Measurements from ENCODE around the gene S100A14.
"Not testable (repeated sequence)": the region's sequence is repeated elsewhere in the genome, so short reads cannot be mapped to it uniquely, and the experiment has no call there.

S100A14 gene

DNA sequence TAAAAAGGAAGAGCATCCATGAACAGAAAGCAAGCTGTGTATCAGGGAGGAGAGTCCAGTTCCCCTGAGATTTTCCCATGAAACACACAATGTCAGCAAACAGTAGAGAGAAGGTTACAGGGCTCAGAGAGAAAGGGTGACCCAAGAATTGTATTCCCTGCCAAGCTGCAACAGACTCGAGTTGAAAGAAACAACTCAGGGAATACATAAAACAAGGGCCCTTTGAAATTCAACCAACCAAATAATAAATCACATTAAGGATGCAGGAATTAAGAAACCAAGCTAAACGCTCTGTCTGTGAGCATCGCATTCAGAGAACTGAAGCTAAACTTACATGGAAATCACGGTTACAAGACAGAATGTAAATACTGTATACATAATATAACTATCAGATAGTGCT is 23.4 kb downstream of the S100A14 start:
- Histone ChIP-seq H3K4me1 (ENCODE audit: control insufficient read depth, insufficient read depth, low read length) (no peaks in the 10 kb centered on the region), H3K27me3 (ENCODE audit: control insufficient read depth, insufficient read depth, low read length) (no peaks in the 10 kb centered on the region), H3K36me3 (ENCODE audit: control insufficient read depth, insufficient read depth, low read length) (no peaks in the 10 kb centered on the region), H3K27ac (ENCODE audit: low read depth, low read length) (no peak overlapping the region), H3K4me3 (ENCODE audit: low read length) (no peak overlapping the region), H3K9ac (ENCODE audit: low read length) (no peak overlapping the region)

DNA sequence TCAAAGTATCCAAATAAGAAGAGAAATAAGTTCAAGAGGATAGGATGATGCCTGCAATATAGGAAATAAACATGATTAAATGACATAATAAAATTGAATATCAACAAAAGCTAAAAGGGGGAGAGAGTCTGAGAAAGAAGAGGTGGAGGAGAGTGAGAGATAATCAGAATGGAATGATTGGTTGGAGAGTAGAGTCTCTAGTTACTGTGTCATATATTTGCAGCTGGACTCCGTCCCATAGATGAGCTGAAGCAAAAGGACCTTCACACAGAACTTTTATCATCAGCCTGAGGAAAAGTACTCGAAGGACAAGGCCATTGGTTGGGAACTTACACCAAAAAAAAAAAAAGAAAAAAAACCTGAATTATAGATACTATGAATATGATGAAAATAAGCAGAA is 27.6 kb downstream of the S100A14 start:
- Histone ChIP-seq H3K9ac (ENCODE audit: low read length) (no peak overlapping the region), H3K4me3 (ENCODE audit: low read length) (no peak overlapping the region), H3K4me1 (ENCODE audit: control insufficient read depth, insufficient read depth, low read length) (no peaks in the 10 kb centered on the region), H3K36me3 (ENCODE audit: control insufficient read depth, insufficient read depth, low read length) (no peaks in the 10 kb centered on the region), H3K27me3 (ENCODE audit: control insufficient read depth, insufficient read depth, low read length) (no peaks in the 10 kb centered on the region), H3K27ac (ENCODE audit: low read depth, low read length) (no peak overlapping the region)

DNA sequence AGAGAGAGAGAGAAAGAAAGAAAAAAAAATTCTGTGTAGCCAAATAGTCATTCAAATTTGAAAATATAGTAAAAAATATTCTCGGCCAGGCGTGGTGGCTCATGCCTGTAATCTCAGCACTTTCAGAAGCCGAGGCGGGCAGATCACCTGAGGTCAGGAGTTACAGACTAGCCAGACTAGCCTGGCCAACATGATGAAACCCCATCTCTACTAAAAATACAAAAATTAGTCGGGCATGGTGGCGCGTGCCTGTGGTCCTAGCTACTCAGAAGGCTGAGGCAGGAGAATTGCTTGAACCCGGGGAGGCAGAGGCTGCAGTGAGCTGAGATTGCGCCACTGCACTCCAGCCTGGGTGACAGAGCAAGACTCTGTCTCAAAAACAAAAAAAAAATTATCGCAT is 28.1 kb downstream of the S100A14 start:
- not testable (repeated sequence) for H3K9ac ChIP-seq (ENCODE audit: low read length); H3K36me3 ChIP-seq (ENCODE audit: control insufficient read depth, insufficient read depth, low read length); H3K27ac ChIP-seq (ENCODE audit: low read depth, low read length); H3K27me3 ChIP-seq (ENCODE audit: control insufficient read depth, insufficient read depth, low read length); H3K4me3 ChIP-seq (ENCODE audit: low read length); H3K4me1 ChIP-seq (ENCODE audit: control insufficient read depth, insufficient read depth, low read length)

DNA sequence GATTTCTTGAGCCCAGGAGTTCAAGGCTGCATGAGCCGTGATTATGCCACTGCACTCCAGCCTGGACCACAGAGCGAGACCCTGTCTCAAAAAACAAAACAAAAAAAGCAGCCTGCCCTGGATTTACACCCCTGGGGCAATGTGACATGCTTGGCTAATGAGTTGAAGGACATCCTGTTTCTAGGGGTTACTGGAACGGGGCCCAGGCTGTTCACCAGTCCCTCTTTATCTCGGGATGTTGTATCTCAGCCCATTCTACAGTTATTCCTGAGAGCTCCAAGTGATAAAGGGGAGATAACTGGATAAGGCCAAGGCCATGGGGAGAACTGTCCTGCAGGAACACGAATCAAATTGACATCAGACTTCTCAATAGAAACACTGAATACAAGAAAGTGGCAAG is 28.8 kb downstream of the S100A14 start:
- Histone ChIP-seq H3K4me3 (ENCODE audit: low read length) (no peak overlapping the region), H3K27ac (ENCODE audit: low read depth, low read length) (no peak overlapping the region), H3K4me1 (ENCODE audit: control insufficient read depth, insufficient read depth, low read length) (no peaks in the 10 kb centered on the region), H3K9ac (ENCODE audit: low read length) (no peak overlapping the region), H3K36me3 (ENCODE audit: control insufficient read depth, insufficient read depth, low read length) (no peaks in the 10 kb centered on the region), H3K27me3 (ENCODE audit: control insufficient read depth, insufficient read depth, low read length) (no peaks in the 10 kb centered on the region)

DNA sequence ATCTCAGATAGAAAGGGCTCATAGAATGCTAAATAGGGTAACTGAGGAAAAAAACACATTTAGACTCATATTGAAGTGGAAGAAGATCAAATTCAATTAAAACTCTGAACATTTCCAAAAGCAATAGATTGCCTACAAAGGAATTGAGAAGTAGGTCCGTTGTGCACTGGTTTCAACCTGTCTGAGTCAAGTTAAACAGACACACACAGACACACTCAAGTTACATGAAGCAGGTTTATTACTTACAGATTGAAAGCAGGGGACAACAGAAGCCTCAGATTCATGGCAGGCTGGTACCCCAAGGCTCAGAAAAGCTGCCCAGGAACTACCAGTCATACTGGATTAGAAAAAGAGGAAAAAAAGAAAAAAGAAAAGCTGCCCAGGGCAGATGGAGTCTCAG is 29.8 kb downstream of the S100A14 start:
- Histone ChIP-seq H3K4me3 (ENCODE audit: low read length) (no peak overlapping the region), H3K27ac (ENCODE audit: low read depth, low read length) (no peak overlapping the region), H3K9ac (ENCODE audit: low read length) (no peak overlapping the region), H3K27me3 (ENCODE audit: control insufficient read depth, insufficient read depth, low read length) (no peaks in the 10 kb centered on the region), H3K4me1 (ENCODE audit: control insufficient read depth, insufficient read depth, low read length) (no peaks in the 10 kb centered on the region), H3K36me3 (ENCODE audit: control insufficient read depth, insufficient read depth, low read length) (no peaks in the 10 kb centered on the region)

DNA sequence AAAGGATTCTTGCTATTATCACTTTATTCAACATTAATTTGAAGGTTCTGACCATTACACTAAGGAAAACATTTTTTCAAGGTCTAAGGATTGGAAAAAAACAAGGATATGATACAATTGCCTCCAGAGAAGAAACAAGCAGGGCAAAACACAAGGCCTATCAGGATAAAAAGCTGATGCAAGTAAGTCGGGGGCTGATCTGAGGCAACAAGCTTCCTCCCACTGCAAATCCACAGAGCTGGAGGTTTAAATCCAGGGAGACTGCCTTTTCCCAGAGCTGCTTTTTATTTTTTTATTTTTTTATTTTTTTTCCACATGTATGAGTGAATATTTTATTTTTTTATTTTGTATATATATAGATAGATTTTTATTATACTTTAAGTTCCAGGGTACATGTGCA is 31.1 kb downstream of the S100A14 start:
- Histone ChIP-seq H3K27me3 (ENCODE audit: control insufficient read depth, insufficient read depth, low read length) (no peaks in the 10 kb centered on the region), H3K36me3 (ENCODE audit: control insufficient read depth, insufficient read depth, low read length) (no peaks in the 10 kb centered on the region), H3K27ac (ENCODE audit: low read depth, low read length) (no peak overlapping the region)

DNA sequence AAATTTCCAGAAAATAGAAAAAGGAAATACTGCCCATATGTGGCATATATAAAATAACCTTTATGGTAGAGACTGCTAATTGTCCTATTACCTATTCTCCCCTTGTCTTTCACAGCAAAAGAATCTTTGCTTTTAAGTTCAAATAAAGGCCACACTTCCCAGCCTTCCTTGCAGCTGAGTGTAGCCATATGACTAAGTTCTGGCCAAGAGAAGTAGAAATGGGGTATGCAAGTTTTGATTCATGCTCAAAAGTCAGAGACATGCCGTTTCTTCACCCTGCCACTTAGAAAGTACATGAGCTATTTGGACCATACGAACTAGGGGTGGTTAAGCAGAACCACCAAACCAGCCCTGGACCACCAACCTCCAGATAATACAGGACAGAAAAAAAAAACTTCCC is 32.1 kb downstream of the S100A14 start:
- Histone ChIP-seq H3K27ac (ENCODE audit: low read depth, low read length) (no peak overlapping the region), H3K4me3 (ENCODE audit: low read length) (no peak overlapping the region), H3K9ac (ENCODE audit: low read length) (no peak overlapping the region), H3K4me1 (ENCODE audit: control insufficient read depth, insufficient read depth, low read length) (no peaks in the 10 kb centered on the region), H3K27me3 (ENCODE audit: control insufficient read depth, insufficient read depth, low read length) (no peaks in the 10 kb centered on the region), H3K36me3 (ENCODE audit: control insufficient read depth, insufficient read depth, low read length) (no peaks in the 10 kb centered on the region)

More for the DNA sequence above, 31.1 kb downstream of the S100A14 start:
- H3K9ac ChIP-seq (ENCODE audit: low read length) = no peak overlapping the region
- H3K4me3 ChIP-seq (ENCODE audit: low read length) = no peak overlapping the region
- no peaks in the 10 kb centered on the region for H3K4me1 ChIP-seq (ENCODE audit: control insufficient read depth, insufficient read depth, low read length)

DNA sequence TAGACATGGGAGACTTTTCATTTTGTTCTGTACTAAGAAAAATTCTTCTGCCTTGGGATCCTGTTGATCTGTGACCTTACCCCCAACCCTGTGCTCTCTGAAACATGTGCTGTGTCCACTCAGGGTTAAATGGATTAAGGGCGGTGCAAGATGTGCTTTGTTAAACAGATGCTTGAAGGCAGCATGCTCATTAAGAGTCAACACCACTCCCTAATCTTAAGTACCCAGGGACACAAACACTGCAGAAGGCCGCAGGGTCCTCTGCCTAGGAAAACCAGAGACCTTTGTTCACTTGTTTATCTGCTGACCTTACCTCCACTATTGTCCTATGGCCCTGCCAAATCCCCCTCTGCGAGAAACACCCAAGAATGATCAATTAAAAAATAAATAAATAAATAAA is 32.6 kb downstream of the S100A14 start:
- not testable (repeated sequence) for H3K36me3 ChIP-seq (ENCODE audit: control insufficient read depth, insufficient read depth, low read length); H3K4me3 ChIP-seq (ENCODE audit: low read length); H3K4me1 ChIP-seq (ENCODE audit: control insufficient read depth, insufficient read depth, low read length); H3K27ac ChIP-seq (ENCODE audit: low read depth, low read length); H3K27me3 ChIP-seq (ENCODE audit: control insufficient read depth, insufficient read depth, low read length); H3K9ac ChIP-seq (ENCODE audit: low read length)

DNA sequence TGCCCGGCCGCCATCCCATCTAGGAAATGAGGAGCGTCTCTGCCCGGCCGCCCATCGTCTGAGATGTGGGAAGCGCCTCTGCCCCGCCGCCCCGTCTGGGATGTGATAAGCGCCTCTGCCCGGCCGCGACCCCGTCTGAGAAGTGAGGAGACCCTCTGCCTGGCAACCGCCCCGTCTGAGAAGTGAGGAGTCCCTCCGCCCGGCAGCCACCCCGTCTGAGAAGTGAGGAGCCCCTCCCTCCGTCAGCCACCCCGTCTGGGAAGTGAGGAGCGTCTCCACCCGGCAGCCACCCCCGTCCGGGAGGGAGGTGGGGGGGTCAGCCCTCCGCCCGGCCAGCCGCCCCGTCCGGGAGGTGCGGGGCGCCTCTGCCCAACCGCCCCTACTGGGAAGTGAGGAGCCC is 33.3 kb downstream of the S100A14 start:
- not testable (repeated sequence) for H3K36me3 ChIP-seq (ENCODE audit: control insufficient read depth, insufficient read depth, low read length); H3K27ac ChIP-seq (ENCODE audit: low read depth, low read length); H3K27me3 ChIP-seq (ENCODE audit: control insufficient read depth, insufficient read depth, low read length); H3K4me1 ChIP-seq (ENCODE audit: control insufficient read depth, insufficient read depth, low read length); H3K9ac ChIP-seq (ENCODE audit: low read length); H3K4me3 ChIP-seq (ENCODE audit: low read length)

DNA sequence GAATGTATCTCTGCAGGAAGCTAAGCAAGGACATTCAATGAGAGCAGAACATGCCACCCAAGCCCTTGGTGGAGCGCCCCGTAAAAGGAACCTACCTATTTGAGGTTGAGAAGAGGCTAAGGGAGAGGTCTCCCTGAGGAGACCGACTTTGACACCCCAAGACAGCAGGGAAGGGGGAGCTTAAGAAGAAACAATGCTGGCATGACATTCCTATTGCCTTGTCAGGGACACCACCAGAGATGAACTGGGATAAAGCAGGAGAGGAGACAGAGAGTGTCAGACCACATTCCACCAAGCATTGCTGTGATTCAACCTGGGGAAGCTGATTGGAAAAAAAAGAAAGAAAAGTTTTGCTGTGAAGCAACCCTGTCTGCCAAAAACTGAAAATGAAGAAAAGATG is 37.2 kb downstream of the S100A14 start:
- Histone ChIP-seq H3K27ac (ENCODE audit: low read depth, low read length) (no peak overlapping the region), H3K36me3 (ENCODE audit: control insufficient read depth, insufficient read depth, low read length) (no peaks in the 10 kb centered on the region), H3K9ac (ENCODE audit: low read length) (no peak overlapping the region), H3K27me3 (ENCODE audit: control insufficient read depth, insufficient read depth, low read length) (no peaks in the 10 kb centered on the region), H3K4me3 (ENCODE audit: low read length) (no peak overlapping the region), H3K4me1 (ENCODE audit: control insufficient read depth, insufficient read depth, low read length) (no peaks in the 10 kb centered on the region)

DNA sequence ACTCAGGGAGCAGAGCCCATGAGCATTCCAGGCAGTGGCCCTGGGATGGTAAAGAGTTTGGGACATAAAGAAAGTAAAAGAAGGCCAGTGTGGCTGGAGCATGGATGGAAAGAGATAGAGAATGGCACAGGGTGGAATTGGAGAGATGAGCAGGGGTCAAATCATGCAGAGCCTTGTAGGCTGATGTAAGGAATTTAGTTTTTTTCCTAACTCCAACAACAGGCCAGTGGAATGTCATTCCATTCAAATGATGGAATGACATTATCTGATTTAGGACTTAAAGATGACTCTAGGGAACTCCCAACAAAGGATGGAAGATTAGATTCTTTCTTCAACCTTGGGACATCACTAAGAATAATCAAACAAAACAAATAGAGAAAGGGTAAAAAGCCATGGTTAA is 37.6 kb downstream of the S100A14 start:
- Histone ChIP-seq H3K4me1 (ENCODE audit: control insufficient read depth, insufficient read depth, low read length) (no peaks in the 10 kb centered on the region), H3K4me3 (ENCODE audit: low read length) (no peak overlapping the region), H3K27ac (ENCODE audit: low read depth, low read length) (no peak overlapping the region), H3K9ac (ENCODE audit: low read length) (no peak overlapping the region), H3K36me3 (ENCODE audit: control insufficient read depth, insufficient read depth, low read length) (no peaks in the 10 kb centered on the region), H3K27me3 (ENCODE audit: control insufficient read depth, insufficient read depth, low read length) (no peaks in the 10 kb centered on the region)

DNA sequence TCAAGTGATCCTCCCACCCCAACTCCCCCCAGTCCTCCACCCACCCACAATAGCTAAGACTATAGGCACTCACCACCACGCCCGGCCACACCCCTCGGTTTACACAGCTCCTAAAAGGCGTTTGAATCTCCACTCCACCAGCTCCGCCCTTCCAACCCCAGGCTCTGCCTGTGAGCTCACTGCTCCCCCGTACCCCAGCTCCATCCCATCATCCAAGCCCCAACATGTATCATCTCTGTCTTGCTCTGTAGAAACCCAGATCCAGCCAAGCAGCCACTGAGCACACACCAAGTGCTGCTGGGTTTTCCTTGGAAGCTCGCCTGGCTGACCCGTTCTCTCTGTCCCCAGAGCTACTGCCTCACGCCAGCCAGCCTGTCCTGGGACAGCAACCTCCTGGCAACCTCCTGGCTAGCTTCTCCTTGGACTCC is 38.5 kb downstream of the S100A14 start:
- Histone ChIP-seq H3K9ac (ENCODE audit: low read length) (no peak overlapping the region), H3K27me3 (ENCODE audit: control insufficient read depth, insufficient read depth, low read length) (no peaks in the 10 kb centered on the region), H3K4me3 (ENCODE audit: low read length) (no peak overlapping the region), H3K4me1 (ENCODE audit: control insufficient read depth, insufficient read depth, low read length) (no peaks in the 10 kb centered on the region), H3K36me3 (ENCODE audit: control insufficient read depth, insufficient read depth, low read length) (no peaks in the 10 kb centered on the region), H3K27ac (ENCODE audit: low read depth, low read length) (no peak overlapping the region)

DNA sequence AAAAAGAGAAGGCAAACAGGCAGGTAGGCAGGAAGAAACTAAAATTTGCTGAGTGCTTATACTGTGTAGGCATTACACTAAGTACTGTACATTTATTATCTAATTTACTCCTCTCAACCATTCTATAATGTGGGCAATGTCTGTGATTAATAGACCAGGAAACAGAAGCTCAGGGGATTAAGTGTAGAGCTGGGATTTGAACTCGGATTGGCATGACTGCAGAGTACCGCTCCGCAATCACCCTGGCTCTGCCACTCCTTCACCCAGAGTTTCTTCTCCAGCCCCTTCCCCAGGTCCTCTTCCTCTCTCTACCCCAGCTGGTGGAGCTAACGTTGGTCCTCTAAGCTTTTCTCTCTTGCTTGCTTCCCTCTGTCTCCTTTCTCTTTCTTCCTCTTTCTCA is 39.0 kb downstream of the S100A14 start:
- Histone ChIP-seq H3K4me1 (ENCODE audit: control insufficient read depth, insufficient read depth, low read length) (no peaks in the 10 kb centered on the region), H3K27me3 (ENCODE audit: control insufficient read depth, insufficient read depth, low read length) (no peaks in the 10 kb centered on the region), H3K36me3 (ENCODE audit: control insufficient read depth, insufficient read depth, low read length) (no peaks in the 10 kb centered on the region), H3K27ac (ENCODE audit: low read depth, low read length) (no peak overlapping the region), H3K4me3 (ENCODE audit: low read length) (no peak overlapping the region), H3K9ac (ENCODE audit: low read length) (no peak overlapping the region)

DNA sequence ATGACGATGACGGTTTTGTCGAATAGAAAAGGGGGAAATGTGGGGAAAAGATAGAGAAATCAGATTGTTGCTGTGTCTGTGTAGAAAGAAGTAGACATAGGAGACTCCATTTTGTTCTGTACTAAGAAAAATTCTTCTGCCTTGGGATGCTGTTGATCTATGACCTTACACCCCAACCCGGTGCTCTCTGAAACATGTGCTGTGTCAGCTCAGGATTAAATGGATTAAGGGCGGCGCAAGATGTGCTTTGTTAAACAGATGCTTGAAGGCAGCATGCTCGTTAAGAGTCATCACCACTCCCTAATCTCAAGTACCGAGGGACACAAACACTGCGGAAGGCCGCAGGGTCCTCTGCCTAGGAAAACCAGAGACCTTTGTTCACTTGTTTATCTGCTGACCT is 40.6 kb downstream of the S100A14 start:
- not testable (repeated sequence) for H3K9ac ChIP-seq (ENCODE audit: low read length); H3K27me3 ChIP-seq (ENCODE audit: control insufficient read depth, insufficient read depth, low read length); H3K4me3 ChIP-seq (ENCODE audit: low read length); H3K36me3 ChIP-seq (ENCODE audit: control insufficient read depth, insufficient read depth, low read length); H3K4me1 ChIP-seq (ENCODE audit: control insufficient read depth, insufficient read depth, low read length); H3K27ac ChIP-seq (ENCODE audit: low read depth, low read length)

Measured in rectal smooth muscle tissue (tissue), 1 donor.